ENCODE measurements around the gene COL20A1.

Gene COL20A1

DNA sequence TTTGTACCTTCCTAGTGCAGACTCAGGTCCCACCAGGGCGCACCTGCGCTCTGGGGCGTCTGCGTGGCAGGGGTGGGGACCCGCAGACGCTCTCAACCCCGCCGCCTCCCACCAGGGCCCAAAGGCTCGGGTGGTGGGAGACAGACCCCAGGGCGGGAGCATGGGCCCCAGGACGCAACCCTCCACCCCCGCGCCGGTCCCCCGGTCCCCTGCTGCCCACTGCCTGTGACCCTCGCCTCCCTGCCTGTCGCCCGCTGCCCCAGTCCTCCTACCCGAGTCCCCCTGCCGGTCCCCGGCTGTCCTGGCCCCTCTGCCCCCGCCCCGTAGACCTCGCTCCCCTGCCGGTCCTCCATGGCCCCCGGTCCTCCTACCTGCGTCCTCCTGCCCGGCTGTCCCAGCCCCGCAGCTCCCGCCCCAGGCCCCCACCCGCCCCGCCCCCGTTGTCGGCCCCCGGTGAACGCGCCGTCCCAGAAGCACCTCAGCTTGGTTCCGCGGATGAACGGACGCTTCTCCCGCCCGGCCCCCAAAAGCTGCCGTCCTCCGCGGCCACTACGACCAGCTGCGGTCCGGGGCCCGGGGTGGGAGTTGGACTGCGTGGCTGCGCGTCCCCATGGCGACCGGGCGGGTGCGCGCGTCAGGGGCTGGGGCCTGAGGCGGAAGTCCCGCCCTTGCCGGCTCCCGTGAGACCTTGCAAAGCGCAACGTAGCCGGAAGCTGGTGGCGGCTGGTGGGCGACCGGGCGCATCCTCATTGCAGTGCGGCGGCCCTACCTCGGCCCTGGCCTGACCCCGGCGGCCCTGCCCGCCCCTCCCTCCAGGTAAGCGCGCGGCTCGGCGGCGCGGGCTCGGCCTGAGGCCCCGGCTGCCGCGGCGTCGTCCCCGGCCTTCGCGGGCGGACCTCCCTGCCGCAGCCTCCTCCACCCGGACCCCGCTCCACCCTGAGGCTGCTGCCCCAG, 20.6 kb upstream of the COL20A1 start, which contains the start of gene ARFGAP1:
TSS of gene ARFGAP1 (plus strand) at position 709 of the 954 bp plus-strand sequence. CDS start 2,768 bp downstream, outside the sequence.
- H3K4me3 ChIP-seq (ENCODE audit: low read depth, low read length), result peak within 1 kb of the TSS; percentile 84
- TF ChIP-seq, protein P1, sequence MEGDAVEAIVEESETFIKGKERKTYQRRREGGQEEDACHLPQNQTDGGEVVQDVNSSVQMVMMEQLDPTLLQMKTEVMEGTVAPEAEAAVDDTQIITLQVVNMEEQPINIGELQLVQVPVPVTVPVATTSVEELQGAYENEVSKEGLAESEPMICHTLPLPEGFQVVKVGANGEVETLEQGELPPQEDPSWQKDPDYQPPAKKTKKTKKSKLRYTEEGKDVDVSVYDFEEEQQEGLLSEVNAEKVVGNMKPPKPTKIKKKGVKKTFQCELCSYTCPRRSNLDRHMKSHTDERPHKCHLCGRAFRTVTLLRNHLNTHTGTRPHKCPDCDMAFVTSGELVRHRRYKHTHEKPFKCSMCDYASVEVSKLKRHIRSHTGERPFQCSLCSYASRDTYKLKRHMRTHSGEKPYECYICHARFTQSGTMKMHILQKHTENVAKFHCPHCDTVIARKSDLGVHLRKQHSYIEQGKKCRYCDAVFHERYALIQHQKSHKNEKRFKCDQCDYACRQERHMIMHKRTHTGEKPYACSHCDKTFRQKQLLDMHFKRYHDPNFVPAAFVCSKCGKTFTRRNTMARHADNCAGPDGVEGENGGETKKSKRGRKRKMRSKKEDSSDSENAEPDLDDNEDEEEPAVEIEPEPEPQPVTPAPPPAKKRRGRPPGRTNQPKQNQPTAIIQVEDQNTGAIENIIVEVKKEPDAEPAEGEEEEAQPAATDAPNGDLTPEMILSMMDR (IDR thresholded peaks at IDR 0.05; ENCODE audit: low read depth, low read length), result no peak
- in situ Hi-C loops (cut with HindIII; ENCODE audit: low sequenced_read_pairs), result no loop called here
- peak; percentile 84 for DNase-seq (ENCODE audit: low read depth, low spot score)

DNA sequence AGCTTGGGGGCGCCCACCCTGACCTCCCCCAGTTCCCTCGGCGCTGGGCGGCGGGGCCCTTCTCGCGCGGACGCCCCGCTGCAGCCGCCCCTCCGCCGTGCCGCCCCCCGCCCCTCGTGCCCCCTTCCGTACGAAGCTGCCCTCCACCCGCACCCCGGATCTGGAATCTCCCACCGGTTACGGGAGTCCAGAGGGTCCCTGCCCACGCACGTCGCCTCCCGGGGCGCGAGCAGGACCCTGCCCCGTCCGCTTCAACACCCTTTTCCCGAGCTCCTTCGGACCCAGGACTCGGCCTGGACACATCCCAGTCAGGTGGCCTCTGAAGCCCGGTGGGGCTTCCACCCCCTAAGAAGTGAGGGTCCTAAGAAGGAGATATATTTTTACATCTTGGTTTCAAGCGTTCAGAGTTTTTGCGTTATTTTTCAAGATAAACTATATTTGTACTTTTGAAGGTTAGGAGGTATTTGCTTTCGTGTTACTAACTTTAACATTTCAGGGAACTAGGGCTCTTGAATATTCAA, 19.9 kb upstream of the COL20A1 start:
- TF ChIP-seq, protein P1 (IDR thresholded peaks at IDR 0.05; ENCODE audit: low read depth, low read length), result no peak
- in situ Hi-C loops (cut with HindIII; ENCODE audit: low sequenced_read_pairs), result no loop called here
- no peak for DNase-seq (ENCODE audit: low read depth, low spot score)
- H3K4me3 ChIP-seq (ENCODE audit: low read depth, low read length), result peak overlapping the region; percentile 84

DNA sequence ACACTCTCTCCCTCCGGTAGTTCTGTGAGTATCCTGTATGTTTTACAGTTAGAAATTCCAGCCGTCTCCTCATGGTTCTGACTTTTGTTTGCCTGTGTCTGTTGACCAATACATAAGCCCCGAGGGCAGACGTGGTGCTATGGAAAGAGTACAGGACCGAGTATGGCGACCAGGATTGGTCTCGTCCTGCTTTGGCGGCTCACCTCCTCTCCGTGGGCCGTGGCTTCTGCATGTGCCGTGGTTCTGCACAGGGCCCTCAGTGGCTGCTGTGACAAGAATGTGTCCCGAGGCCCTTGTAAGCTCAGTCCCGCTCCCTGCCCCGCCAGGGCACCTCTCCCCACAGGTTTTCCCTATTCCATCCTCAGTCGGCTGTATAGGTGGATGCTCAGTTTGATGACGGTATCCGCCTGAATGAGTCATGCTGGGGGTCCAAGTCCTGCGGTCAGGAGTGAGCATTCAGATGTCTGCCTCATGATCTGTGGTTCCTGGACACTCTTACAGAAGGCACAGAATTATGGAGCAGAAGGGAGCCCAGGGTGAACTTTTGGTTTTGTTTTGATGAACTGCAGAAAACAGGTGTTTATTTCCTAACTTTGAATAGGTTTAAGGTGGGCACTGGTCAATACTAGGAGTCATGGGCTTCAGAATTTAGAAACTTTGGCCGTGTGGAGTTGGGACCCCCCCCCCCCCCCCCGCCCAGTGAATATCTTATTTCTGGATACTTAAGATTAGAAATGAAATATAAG, 19.2 kb upstream of the COL20A1 start:
- in situ Hi-C loops (cut with HindIII; ENCODE audit: low sequenced_read_pairs), result no loop called here
- peak; percentile 71 for DNase-seq (ENCODE audit: low read depth, low spot score)
- H3K4me3 ChIP-seq (ENCODE audit: low read depth, low read length), result peak overlapping the region; percentile 84
- TF ChIP-seq, protein P1 (IDR thresholded peaks at IDR 0.05; ENCODE audit: low read depth, low read length), result no peak

DNA sequence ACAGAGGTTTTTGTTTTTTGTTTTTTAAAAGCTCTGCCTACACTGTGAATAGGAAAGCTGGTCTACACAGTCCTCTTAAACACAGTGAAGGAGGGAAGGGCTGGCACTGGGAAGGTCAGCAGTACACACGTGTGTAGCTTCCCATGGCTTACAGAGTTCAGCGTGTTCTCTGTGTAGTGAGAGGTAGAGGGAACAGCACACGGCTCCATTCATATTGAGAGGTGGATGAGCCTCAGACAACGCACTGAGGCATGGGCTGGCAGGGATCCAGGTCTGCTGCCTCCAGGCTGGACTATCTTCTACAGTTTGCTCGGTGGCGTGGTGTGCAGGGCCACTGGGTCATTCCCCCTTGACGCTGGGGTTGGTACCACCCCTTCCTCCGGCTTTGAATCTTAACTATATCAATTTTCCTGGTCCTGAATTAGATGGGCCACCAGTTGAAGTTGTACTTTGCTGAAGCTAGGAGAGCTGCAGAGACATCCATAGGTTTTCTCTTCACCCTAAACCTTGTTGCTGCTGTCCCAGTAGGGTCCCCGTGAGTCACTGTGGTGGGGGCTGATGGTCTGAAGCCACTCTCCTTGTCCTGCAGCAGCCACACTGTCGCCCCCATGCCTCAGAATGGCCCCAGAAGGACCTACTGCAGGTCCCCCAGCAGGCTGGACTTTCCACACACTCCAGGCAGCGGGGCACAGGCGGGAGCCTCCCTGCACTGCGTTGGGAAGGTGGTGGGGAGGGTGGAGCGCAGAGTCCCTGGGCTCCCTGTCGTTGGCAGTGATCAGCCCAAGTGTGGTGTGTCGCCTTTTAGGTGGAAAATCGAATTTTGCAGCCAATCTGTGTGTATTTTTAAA, 18.4 kb upstream of the COL20A1 start:
- no peak overlapping the region for H3K4me3 ChIP-seq (ENCODE audit: low read depth, low read length)
- DNase-seq (ENCODE audit: low read depth, low spot score), result no peak
- in situ Hi-C loops (cut with HindIII; ENCODE audit: low sequenced_read_pairs), result no loop called here
- TF ChIP-seq, protein P1 (IDR thresholded peaks at IDR 0.05; ENCODE audit: low read depth, low read length), result no peak

DNA sequence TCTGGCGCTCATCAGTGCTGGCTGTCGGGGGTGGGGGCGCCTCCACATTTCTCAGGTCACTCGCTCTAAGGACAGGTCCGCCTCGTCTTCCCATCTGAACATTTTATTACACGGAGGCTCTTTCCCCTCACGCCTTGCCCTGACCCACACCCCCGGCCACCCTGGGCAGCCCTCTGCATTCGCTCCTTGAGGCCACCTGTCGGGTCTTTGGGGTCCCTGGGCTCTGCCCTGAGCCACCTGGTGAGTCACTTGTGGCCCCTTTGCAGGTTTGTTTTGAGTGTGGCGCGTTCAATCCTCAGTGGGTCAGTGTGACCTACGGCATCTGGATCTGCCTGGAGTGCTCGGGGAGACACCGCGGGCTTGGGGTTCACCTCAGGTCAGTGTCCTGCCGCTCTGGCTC, 17.2 kb upstream of the COL20A1 start:
- TF ChIP-seq, protein P1 (IDR thresholded peaks at IDR 0.05; ENCODE audit: low read depth, low read length), result no peak
- in situ Hi-C loops (cut with HindIII; ENCODE audit: low sequenced_read_pairs), result no loop called here
- H3K4me3 ChIP-seq (ENCODE audit: low read depth, low read length), result no peak overlapping the region
- no peak for DNase-seq (ENCODE audit: low read depth, low spot score)

Measured in astrocyte of the spinal cord (primary cell).